Astrocyte (in vitro differentiated cells and primary cell): Measurements from ENCODE around the gene CDRT4.

Source experiments
- EZH2 ChIP-seq: IDR thresholded peaks from 2 replicates; pipeline ENCODE4 v1.6.1; 2012; ENCODE audit warnings: mild to moderate bottlenecking, low read length, inconsistent platforms; ENCODE audit not compliant: insufficient read depth
- TF ChIP-seq, protein P1 (sequence below): IDR thresholded peaks from 2 replicates; pipeline ENCODE4 v1.5.1; 2011; ENCODE audit warnings: low read depth, mild to moderate bottlenecking, inconsistent platforms, low read length, moderate library complexity; ENCODE audit not compliant: insufficient read depth

DNA sequence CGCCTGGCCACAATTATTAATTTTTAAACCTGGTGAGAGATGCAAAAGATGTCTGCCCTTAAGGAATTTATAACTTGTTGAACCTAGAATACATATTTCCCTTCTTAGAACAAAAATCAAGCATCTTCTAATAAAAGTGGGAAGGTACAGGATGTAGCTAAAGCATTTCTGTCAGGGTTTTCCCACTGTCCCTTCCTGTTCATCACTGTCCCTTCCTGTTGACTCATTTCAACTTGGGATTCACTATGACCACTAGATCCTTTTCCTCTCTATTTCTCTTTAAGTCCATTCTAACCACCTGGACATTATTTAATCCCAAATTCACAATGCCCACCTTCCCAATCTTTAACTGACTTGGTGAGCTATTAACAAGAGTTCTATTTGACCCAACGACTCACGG is 33.9 kb upstream of the CDRT4 start:
- TF ChIP-seq, protein P1, sequence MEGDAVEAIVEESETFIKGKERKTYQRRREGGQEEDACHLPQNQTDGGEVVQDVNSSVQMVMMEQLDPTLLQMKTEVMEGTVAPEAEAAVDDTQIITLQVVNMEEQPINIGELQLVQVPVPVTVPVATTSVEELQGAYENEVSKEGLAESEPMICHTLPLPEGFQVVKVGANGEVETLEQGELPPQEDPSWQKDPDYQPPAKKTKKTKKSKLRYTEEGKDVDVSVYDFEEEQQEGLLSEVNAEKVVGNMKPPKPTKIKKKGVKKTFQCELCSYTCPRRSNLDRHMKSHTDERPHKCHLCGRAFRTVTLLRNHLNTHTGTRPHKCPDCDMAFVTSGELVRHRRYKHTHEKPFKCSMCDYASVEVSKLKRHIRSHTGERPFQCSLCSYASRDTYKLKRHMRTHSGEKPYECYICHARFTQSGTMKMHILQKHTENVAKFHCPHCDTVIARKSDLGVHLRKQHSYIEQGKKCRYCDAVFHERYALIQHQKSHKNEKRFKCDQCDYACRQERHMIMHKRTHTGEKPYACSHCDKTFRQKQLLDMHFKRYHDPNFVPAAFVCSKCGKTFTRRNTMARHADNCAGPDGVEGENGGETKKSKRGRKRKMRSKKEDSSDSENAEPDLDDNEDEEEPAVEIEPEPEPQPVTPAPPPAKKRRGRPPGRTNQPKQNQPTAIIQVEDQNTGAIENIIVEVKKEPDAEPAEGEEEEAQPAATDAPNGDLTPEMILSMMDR = no peak
- no peak for TF ChIP-seq EZH2
